ENCODE measurements around the gene RAB26.
"Not testable (repeated sequence)": the region's sequence is repeated elsewhere in the genome, so short reads cannot be mapped to it uniquely, and the experiment has no call there.

GRCh38 chr16:2106211-2106610 lies 42.2 kb upstream of the RAB26 start:
- TF ChIP-seq, protein P1, sequence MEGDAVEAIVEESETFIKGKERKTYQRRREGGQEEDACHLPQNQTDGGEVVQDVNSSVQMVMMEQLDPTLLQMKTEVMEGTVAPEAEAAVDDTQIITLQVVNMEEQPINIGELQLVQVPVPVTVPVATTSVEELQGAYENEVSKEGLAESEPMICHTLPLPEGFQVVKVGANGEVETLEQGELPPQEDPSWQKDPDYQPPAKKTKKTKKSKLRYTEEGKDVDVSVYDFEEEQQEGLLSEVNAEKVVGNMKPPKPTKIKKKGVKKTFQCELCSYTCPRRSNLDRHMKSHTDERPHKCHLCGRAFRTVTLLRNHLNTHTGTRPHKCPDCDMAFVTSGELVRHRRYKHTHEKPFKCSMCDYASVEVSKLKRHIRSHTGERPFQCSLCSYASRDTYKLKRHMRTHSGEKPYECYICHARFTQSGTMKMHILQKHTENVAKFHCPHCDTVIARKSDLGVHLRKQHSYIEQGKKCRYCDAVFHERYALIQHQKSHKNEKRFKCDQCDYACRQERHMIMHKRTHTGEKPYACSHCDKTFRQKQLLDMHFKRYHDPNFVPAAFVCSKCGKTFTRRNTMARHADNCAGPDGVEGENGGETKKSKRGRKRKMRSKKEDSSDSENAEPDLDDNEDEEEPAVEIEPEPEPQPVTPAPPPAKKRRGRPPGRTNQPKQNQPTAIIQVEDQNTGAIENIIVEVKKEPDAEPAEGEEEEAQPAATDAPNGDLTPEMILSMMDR (IDR thresholded peaks at IDR 0.05), result not testable (repeated sequence)
- not testable (repeated sequence) for TF ChIP-seq POLR2A (IDR thresholded peaks at IDR 0.05)

Measured in ovary (tissue), 3 donors.